Lower lobe of right lung (tissue), 2 donors: Measurements from ENCODE around the gene CIAO1. TPM values are rescaled to one million over a fixed set of nuclear protein-coding genes. Genes with fewer than 3 reads are reported as not detected.
"Not testable (repeated sequence)": the region's sequence is repeated elsewhere in the genome, so short reads cannot be mapped to it uniquely, and the experiment has no call there.

Experiments used
- ATAC-seq, 2 donors: fragments of 200-7000 bp; cut with Tn5 transposase; one replicate each; pipeline ENCODE4 v1.9.1; 2020 to 2022; ENCODE audit warnings: mild to moderate bottlenecking in 2 of 2, moderate library complexity in 2 of 2
- DNase-seq: peaks from one replicate; pipeline ENCODE4 v3.0.0-alpha.2; 2020
- H3K27ac ChIP-seq: fragments of 200-600 bp; one replicate; pipeline ENCODE4 v1.8.0; 2022
- H3K27me3 ChIP-seq: fragments of 200-600 bp; one replicate; pipeline ENCODE4 v1.8.0; 2022; ENCODE audit warnings: low read depth
- H3K36me3 ChIP-seq: fragments of 200-600 bp; one replicate; pipeline ENCODE4 v1.8.0; 2022; ENCODE audit warnings: mild to moderate bottlenecking
- H3K4me1 ChIP-seq: fragments of 200-600 bp; one replicate; pipeline ENCODE4 v1.8.0; 2022
- H3K4me3 ChIP-seq: fragments of 200-600 bp; one replicate; pipeline ENCODE4 v1.8.0; 2022; ENCODE audit warnings: mild to moderate bottlenecking
- H3K9me3 ChIP-seq: fragments of 200-600 bp; one replicate; pipeline ENCODE4 v1.8.0; 2022
- intact Hi-C: fragments of 100-400 bp; cut with DNase I; formaldehyde crosslinking; loops from one replicate; pipeline ENCODE4 v1.11.0; 2022
- long read RNA-seq: library from polyadenylated mRNA; unstranded; transcript quantifications from one replicate; pipeline ENCODE4 v2.0.0, GENCODE V29; 2021
- total RNA-seq: library from RNA; stranded (reverse); fragmentation: NEBNext Ultra II Directional; extraction: Animal tissue kit (Norgen Biotek cat#: 25700); gene quantifications from one replicate; pipeline ENCODE4 v1.2.1, GENCODE V29; 2021
- TF ChIP-seq, protein P1 (sequence below): fragments of 200-600 bp; IDR thresholded peaks from one replicate; pipeline ENCODE4 v1.8.0; 2022; ENCODE audit warnings: antibody characterized with exemption, mild to moderate bottlenecking
- donor health status: DM: no; HTN: yes; CAD: no; lungs with severe emphysema.

CIAO1 gene
- 62.3 TPM for total RNA-seq
- long read RNA-seq, transcript CIAO1-203 (7 exons, 1,533 nt), result major isoform, 145 of 184 reads
- long read RNA-seq, partial matches to known transcripts, result 23 of 184 reads
- long read RNA-seq, other reads (novel, unspliced or antisense), result 16 of 184 reads

DNA sequence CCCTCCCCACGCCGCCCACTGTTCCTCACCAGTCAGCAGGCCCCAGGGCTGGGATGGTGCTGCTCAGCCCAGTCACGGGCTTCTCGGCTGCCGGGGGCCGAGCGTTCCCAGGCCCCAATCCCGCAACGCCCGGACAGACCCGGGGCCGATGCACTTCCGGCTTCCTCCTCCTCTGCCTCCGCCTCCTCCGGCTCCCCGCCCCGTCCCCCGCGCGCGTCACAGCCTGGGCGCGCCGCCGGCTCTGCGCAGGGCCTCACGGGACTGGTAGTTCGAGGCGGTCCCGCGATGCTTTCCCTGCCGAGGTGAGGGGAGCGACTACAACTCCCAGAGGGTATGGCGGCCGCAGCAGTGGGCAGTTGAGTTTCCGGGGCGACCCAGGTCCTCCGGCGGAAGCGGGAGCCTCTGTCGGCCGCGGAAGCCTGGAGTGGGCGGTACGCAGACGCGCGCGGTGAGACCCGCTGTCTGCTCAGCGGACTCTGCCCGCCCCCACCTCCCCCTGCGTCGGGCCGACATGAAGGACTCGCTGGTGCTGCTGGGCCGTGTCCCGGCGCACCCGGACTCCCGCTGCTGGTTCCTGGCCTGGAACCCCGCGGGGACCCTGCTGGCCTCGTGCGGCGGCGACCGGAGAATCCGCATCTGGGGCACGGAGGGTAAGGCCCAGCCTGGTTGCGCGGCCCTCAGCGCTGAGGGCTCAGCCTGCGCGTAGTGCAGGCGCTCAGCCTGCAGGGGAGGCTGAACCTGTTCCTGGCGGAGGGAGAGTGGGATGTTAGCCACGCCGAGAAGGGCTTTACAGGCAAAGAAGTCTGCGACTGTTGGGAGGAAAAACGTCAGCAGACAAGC is at the start of gene CIAO1, which contains the start of gene TMEM127:
Gene CIAO1 (plus strand): TSS at position 386 of the 840 bp plus-strand sequence. CDS start 126 bp downstream, at position 512.
Gene TMEM127 (minus strand): TSS at position 158 of the 840 bp plus-strand sequence. CDS start 616 bp downstream, outside the sequence.
- ATAC-seq (peak; percentile 99), DNase-seq (peak; percentile 100)
- intact Hi-C loops, result no loop called here
- H3K9me3 ChIP-seq, result no peaks in the 10 kb centered on the region
- peaks cover 55% of the 10 kb centered on the region for H3K36me3 ChIP-seq
- H3K27ac ChIP-seq, result peak within 1 kb of the TSS; percentile 95
- H3K27me3 ChIP-seq, result no peaks in the 10 kb centered on the region
- peaks cover 52% of the 10 kb centered on the region for H3K4me1 ChIP-seq
- TF ChIP-seq, protein P1, sequence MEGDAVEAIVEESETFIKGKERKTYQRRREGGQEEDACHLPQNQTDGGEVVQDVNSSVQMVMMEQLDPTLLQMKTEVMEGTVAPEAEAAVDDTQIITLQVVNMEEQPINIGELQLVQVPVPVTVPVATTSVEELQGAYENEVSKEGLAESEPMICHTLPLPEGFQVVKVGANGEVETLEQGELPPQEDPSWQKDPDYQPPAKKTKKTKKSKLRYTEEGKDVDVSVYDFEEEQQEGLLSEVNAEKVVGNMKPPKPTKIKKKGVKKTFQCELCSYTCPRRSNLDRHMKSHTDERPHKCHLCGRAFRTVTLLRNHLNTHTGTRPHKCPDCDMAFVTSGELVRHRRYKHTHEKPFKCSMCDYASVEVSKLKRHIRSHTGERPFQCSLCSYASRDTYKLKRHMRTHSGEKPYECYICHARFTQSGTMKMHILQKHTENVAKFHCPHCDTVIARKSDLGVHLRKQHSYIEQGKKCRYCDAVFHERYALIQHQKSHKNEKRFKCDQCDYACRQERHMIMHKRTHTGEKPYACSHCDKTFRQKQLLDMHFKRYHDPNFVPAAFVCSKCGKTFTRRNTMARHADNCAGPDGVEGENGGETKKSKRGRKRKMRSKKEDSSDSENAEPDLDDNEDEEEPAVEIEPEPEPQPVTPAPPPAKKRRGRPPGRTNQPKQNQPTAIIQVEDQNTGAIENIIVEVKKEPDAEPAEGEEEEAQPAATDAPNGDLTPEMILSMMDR, result peak; percentile 36
- peak within 1 kb of the TSS; percentile 97 for H3K4me3 ChIP-seq

DNA sequence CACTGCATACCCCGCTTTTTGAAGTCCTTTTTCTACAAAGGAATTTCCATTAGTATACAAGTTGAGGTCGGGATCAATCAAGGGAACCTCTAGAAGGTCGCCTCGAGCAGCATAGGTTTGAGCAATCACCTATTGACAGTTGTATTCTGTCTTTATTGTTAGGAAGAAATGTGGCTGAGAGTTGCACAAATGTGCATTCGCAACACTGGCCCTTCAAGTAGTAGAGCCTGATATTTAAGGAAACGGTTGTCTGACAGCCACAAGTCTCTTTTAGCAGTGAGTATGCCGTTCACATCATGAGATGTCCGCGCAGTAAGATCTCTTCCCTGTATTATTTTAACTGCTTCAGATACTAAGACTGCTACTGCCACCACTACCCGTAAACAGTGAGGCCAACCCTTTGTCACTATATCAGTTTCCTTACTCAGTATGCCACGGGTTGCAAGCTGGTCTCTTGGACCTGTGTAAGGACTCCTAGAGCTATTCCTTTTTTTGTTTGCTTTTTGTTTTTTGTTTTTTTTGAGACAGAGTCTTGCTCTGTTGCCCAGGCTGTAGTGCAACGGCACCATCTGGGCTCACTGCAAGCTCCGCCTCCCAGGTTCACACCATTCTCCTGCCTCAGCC is 47.4 kb upstream of the CIAO1 start:
- Histone ChIP-seq H3K36me3 (no peaks in the 10 kb centered on the region), H3K27me3 (no peaks in the 10 kb centered on the region), H3K4me1 (no peaks in the 10 kb centered on the region), H3K4me3 (no peak overlapping the region), H3K9me3 (no peaks in the 10 kb centered on the region), H3K27ac (no peak overlapping the region)
- intact Hi-C loops, result no loop called here
- DNase-seq (no peak), ATAC-seq (no peak)
- TF ChIP-seq, protein P1, result no peak

DNA sequence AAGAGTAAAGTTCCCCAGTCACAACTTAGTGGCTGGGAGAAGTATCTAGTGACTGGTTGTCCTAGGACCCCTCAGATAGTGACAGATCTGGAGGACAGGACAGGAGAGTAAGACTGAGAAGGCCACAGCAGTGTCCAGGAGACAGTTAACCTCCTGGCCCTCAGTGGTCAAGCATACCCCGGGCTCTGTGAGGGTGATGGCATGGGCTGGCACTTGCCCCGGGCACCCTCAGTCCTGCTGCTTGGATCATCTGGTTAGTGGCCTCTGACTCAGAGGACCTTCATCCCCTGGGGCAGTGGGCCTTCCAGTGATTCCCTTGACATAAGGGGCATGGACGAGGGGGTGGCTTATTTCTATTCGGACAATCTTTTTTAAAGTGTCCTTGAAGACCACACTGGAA is 46.1 kb upstream of the CIAO1 start:
- H3K27me3 ChIP-seq, H3K4me3 ChIP-seq, H3K4me1 ChIP-seq, ATAC-seq, H3K27ac ChIP-seq, H3K9me3 ChIP-seq, DNase-seq, H3K36me3 ChIP-seq, intact Hi-C loops: not testable (repeated sequence)

DNA sequence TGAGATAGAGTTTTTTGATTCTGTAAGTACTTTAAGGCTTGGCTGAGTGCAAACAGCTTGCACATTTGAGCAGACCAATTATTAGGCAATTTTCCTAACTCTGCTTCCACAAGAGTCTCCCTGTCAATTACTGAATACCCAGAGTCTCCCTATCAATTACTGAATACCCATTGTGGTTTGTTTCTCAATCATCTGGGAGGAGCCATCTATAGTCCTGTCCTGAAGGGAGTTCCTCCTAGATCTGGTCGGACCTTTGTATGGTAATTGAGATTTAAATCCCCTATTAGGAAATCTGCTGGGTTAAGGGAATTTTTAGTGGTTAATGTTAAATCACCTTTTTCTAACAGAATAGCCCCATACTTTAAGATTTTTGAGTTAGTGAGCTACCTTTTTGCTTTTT is 44.9 kb upstream of the CIAO1 start:
- H3K4me3 ChIP-seq, H3K36me3 ChIP-seq, ATAC-seq, DNase-seq, H3K27me3 ChIP-seq, H3K9me3 ChIP-seq, H3K27ac ChIP-seq, intact Hi-C loops: not testable (repeated sequence)
- peaks cover 11% of the 10 kb centered on the region for H3K4me1 ChIP-seq

DNA sequence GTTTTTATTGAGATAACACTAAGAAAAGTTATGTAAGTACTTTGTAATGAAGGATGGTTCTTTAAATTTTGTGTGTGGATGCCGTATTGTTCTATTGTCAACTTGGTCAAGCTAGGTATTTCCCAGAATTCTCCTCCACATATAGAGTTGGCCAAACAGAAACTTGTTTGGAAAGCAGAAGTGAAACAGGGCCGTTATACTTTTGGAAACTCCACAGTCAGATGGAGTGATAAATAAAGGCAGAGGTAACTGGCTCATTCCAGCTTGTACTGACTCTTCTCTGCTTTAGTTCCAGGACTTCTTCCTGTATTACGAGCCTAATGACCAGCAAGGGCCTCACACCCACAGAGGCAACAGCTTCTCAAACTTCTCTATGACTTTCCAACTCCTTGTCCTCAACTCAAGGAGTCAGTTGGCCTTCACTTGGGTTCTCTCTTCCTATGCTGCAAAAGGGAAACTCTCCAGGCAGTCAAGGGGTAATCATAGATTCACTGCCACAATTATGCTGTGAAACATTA is 41.0 kb upstream of the CIAO1 start:
- ATAC-seq (peak; percentile 40 to 80), DNase-seq (no peak)
- Histone ChIP-seq H3K27me3 (no peaks in the 10 kb centered on the region), H3K4me3 (no peak overlapping the region), H3K27ac (peak overlapping the region; percentile 24), H3K9me3 (no peaks in the 10 kb centered on the region), H3K36me3 (no peaks in the 10 kb centered on the region), H3K4me1 (peaks cover 11% of the 10 kb centered on the region)
- TF ChIP-seq, protein P1, result no peak
- intact Hi-C loops, result no loop called here

DNA sequence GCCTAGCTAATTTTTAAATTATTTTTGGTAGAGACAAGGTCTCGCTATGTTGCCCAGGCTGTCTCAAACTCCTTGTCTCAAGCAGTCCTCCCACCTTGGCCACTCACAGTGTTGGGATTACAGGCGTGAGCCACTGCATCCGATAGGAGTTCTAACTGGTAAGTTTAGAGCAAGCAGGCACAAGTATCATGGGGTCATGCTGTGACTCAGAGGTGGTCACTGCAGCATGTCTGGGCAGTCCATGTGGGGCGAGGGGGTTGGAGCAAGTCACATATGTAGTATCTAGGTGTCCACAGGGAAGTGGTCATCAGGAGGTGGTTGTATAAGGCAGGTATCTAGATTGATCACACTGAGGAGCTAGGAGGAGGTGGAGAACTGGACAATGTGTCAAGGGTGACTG is 34.7 kb upstream of the CIAO1 start:
- intact Hi-C loops, result no loop called here
- Histone ChIP-seq H3K4me3 (no peak overlapping the region), H3K9me3 (no peaks in the 10 kb centered on the region), H3K4me1 (no peaks in the 10 kb centered on the region), H3K36me3 (no peaks in the 10 kb centered on the region), H3K27me3 (no peaks in the 10 kb centered on the region), H3K27ac (no peak overlapping the region)
- DNase-seq (no peak), ATAC-seq (no peak)
- TF ChIP-seq, protein P1, result no peak
